HG03558 (cell line): ENCODE measurements around the gene HOXA9.

Experiments used
- ATAC-seq: cut with Tn5 transposase; IDR thresholded peaks from one replicate; pipeline ENCODE4 v1.9.1; 2021; ENCODE audit warnings: moderate number of reproducible peaks; ENCODE audit not compliant: unreplicated experiment; ENCODE audit errors: extremely low read depth

Gene HOXA9

DNA sequence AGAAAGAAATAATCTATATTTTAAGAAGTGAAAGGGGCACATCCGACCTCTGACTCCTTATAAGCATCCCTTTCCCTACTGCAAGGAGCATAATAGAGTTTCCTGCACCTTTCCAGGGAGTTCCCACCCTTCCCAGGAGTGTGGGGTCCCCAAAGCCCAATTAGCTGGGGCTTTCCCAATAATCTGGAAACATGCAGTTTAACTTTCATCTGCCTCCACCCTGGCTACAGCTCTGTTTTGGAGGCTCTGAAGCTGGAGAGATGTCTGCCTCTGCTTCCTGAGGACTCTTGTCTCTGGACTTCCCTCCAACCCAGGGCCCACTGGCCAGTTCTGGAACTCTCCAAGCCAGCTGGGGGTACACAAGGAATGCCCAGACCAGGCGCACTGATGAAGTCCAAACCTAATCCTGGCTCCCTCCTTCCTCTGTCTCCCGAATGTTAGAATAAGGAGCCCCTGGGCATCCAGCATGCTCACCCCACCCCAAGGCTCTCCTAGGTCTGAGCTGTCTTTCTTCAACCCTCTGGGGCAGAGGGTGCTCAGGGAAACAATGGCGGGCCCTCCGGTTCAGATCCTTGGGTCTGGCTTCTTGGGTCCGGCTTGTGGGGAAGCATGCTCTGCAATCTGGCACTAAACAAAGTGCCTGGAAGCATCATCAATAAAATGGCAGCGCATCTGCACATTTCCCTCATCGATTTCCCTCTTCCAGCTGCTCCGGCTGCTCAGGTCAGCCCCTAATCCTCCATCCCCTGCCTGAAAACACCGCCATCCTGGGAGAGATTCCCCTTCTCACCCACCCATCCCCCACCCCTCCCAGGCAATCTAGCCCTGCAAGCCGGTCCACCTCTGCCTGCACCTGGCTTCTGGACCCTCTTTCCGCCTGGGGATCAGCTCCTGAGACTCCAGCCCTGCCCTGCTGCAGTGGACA lies 48.1 kb downstream of the HOXA9 start:
- ATAC-seq, result no peak

DNA sequence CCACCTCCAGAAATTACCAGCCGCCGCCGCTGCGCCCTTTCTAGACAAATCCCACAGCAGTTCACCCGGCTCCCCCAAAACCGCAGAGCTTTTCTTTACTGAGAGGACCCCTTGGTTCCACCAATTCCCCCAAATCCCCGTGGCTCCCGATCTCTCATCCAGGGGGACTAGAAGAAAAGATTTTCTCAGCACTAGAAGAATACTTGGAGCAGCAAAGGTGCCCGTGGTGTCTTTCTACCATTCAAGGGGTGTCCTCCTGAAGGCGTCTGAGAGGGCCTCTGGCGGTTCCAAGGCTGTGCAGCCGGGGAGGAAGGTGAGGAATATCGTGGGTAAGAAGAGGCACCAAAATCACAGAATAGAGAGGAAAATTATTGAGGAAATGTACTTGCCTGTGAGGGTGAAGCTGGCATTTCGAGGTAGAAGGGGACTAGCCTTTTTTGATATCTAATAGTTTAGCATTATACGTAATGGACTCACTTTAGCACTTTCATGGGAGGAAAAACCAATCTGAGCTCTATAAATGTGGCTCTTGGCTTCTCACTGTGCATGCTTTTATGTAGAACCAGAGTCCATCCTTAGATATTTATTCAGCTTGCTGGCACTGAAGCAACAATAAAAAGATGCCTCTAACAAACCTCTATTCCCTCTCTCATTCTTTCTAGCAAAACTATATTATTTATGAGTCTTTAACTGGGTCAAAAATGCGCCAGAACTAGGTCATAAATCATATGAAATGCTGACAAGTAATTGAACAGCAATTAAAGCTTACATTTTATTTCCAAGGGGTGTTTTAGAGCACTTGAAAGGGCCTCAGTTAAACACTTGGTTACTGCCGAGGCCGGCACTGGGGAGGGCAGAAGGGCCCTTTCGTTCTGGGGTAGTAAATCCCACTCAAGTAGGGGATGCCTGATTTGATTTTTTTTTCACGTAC lies 49.0 kb downstream of the HOXA9 start:
- no peak for ATAC-seq

DNA sequence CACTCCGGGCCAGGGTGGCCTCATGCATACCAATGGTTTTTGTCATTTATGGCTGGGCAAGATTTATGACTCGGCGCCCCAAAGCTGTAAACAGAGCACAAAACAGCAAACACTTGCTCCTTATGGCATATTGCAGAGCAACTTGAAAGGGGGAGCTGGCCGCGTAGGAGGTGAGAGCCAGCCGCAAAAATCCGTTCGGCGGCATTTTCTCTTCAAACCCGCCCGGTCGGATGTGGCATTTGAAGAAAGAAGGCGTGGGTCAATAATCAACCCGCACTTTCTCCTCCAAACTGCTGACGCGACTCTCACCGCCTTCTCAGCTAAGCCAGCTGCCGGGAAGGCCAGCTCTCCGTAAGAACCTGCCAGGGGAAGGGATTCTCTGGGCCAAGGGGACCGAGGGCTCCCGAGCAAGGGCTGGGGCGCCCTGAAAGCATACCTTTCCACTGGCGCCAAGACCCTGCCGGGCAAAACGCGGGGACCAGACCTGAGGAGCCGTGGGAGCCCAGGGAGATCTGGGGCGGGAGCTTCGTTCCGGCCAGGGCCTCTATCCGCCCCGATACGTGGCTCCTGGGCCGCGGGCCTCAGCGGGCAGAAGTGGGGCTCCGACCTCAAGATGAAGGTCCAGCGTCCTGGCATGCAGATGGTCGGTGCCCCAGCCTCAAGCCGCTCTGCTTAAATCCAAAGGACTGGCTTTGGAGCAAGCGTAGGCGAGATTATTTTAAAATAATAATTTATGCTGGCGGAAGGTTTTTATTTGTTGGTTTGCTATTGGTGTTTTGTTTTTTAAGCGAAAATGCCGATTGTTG lies 49.9 kb downstream of the HOXA9 start:
- ATAC-seq, result no peak

DNA sequence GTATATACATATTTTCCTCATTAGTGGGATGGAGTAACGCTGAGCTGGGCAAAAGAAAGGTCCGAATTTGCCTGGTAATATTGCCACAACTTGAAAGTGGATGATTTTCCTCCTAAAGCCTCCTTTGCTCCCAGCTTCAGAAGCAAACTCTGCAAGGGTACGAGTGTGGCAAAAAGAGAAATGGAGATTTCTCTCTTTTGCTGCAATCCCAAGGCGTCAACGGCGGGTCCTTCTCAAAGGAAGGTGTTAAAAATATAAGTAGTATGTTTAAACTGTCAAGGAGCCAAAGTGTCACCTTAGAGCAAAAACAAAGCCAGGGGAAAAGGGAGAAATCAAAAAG lies 50.5 kb downstream of the HOXA9 start:
- no peak for ATAC-seq

DNA sequence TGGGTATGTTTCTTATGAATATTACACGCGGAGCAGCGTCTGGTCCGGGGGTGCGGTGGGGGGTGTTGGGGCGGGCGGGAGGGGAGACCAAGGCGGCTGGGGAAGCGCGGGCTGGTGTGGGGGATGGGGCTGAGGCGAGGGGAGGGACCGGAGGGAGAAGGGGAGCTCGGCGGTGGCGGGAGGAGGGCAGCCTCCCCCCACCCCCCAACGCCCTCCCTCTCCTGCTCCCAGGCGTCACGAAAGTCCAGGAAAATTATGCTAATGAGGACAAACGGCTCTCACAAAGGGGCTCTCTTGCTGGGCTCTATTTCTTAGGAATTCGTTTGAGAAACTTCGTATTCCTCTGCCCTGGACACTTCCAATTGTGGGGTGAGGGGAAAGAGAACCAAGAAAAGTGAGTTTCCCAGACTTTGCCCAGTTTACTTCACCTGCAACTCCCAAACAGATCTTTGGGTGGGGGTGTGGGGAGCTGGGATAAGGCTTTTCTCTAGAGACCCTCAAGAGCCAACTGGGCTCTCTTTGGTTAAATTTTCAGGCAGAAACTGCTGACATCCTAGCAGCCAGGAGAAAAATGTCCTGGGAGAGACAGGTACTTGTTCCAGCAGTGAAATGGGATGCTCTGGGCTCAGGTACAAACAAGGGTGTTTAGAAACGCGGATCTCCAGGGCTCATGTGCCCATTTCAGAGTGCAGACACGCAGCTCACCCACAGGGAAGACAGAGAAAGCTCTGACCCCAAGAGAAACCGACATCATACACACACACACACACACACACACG lies 51.2 kb downstream of the HOXA9 start:
- no peak for ATAC-seq

DNA sequence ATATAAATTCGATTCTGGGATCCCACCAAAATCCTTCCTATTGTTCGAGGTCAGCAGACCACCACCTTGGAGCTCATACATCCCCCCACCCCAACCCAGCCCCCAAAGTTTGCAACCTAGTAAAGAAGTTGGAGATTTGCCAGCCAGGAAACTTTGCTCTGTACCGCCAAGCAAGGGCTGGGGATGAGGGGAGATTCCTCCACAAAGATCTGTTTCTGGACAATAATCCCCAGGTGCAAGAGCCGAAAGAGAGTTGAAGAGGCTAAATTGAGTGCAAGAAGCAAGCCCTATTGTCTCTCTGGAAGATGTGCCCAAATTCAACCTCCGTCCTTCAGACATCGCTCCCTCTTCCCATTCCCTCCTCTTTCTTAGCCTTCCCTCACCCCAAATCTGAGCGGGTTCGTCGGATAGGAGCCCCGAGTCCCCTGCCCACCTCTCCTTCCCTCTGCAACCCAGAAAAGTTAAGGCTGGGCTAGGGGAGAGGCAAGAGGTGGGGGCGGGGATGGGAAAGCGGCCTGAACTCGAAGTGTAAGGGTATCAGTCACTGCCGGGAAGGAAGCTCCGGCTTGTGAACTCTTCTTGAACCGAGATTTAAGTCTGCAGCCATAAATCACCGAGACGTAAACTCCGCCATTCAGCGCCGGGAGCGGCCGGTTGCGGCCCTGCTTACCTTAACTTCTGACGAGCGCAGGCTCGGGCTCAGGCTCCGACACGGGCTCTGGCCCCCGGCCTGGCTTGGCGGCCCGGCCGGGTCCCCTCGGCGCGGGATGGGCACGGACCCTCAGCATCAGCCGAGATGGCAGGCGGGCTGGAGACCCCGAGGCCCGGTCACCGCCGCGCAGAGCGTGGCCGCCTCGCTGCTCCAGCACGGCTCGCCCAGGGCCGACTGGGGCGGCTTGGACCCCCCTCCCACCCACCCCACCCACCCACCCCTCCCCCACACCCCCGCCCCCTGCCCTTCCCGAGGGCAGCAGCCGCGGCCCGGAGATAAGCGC lies 52.1 kb downstream of the HOXA9 start:
- ATAC-seq, result no peak
